Effector CD4-positive, alpha-beta T cell (primary cell): ENCODE results near the gene METTL16.

Source experiments
- DNase-seq: peaks from one replicate; pipeline ENCODE4 v3.0.0-alpha.2; 2020

The METTL16 gene

GRCh38 chr17:2379489-2380225 is 132.0 kb downstream of the METTL16 start:
- DNase-seq: no peak

- DNase-seq: no peak
These were observed 132.8 kb downstream of the METTL16 start for GRCh38 chr17:2378905-2379304.

DNA sequence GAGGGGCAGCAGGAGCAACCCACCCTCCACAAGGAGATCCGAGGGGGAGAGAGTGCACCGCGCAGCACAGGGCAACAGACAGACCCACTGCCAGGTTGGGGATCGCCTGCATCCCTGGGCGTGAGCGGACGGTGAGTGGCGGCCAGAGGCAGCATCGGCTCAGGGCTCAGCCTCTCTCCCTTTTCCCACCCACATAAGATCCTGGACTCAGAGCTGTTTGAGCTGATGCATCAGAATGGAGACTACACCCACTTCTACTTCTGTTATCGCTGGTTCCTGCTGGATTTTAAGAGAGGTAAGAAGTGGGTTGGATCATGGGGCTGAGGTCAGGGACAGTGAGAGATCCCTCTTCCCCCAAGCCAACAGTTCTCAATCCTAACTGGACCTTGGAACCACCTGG is 134.0 kb downstream of the METTL16 start:
- DNase-seq: no peak

DNA sequence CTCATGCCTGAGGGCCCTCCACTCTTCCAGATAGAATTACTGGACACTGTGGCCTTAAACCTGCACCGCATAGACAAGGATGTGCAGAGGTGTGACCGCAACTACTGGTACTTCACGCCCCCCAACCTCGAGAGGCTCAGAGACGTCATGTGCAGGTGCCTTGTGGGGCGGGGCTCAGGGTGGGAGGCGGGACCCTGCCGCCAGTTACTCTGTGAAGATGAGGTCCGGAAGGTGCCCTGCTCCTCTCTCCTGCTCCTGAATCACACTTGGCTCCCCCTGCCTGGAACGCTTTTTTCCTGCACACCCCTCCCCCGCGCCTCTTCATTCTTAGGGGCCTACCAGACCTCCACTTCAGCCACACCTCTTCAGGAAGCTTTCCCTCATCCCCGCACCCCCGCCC is 135.6 kb downstream of the METTL16 start:
- DNase-seq: no peak

GRCh38 chr17:2375406-2375805 is 136.3 kb downstream of the METTL16 start:
- DNase-seq: no peak

- DNase-seq: no peak
These were observed 137.0 kb downstream of the METTL16 start for GRCh38 chr17:2374549-2375285.

DNA sequence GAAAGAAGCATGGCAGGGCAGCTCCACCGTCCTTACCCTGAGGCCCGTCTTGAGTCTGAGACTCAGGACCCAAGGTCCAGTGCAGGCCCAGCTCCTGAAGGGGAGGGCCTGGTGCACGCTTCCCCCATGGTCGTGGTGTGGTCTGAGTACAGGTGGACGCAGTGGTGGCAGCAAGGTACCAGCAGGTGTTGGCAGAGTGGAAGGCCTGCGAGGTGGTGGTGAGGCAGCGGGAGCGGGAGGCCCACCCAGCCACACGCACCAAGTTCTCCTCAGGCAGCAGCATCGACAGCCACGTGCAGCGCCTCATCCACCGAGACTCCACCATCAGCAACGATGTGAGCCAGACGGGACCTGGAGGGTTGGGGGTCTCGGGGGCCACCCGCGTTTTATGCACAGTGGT is 138.5 kb downstream of the METTL16 start:
- no peak for DNase-seq

DNA sequence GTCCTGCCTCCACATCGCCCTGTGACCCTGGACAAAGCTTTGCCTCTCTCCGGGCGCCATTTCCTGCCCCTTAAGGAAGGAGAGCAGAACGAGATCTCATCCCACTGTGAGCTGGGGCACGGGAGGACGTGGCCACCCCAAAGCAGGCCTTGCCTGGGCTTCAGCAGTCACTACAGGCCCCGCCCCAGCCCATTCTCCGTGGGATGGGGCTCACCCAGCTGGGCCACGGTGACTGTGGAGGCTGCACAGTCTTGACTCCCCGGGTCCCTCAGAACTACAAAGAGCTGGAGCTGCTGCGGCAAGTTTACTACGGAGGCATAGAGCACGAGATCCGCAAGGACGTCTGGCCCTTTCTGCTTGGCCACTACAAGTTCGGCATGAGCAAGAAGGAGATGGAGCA is 139.0 kb downstream of the METTL16 start:
- no peak for DNase-seq

- no peak for DNase-seq
These were observed 139.5 kb downstream of the METTL16 start for GRCh38 chr17:2372180-2372579.

DNA sequence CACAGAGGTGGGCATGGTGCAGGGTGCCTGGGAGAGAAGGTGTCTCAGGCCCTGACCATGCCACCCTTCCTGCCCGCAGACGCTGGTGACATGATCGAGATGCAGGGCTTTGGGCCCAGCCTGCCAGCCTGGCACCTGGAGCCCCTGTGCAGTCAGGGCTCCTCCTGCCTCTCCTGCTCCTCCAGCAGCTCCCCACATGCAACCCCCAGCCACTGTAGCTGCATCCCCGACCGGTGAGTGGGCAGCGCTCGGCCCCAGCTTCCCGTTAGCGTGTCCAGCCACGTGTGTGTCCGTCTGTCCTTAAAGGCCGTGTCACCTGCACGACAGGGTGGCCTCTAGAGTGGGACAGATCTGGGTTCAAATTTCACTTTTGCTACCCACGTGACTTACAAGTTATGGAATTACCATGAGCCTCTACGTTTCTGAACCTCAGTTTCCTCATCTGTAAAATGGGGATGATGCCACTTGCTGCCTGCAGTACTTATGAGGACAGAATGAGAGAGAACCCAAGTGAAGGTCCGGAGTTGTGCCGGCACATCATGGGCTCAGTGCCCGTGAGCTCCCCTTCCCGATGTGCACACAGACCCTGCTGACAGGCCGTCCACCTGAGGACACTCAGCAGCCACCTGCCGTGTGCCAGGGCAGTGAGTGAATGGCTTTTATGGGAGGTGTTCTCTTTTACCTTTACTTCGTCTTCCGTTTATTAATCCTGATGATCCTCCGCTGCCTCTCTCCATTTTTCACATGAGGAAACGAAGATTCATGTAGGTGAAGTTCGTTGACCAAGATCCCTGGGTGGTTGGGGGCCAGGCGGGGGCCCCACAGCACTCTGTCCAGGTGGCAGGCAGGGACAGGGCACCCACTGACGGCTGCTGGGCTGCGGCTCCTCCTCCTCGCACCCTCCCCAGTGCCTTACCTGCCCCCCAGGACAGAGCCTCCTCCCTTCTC is 140.2 kb downstream of the METTL16 start:
- DNase-seq: no peak

- no peak for DNase-seq
These were observed 141.5 kb downstream of the METTL16 start for GRCh38 chr17:2370211-2370589.

GRCh38 chr17:2369551-2370210 is 142.0 kb downstream of the METTL16 start:
- DNase-seq: no peak

- DNase-seq: no peak
These were observed 142.6 kb downstream of the METTL16 start for GRCh38 chr17:2369039-2369438.

DNA sequence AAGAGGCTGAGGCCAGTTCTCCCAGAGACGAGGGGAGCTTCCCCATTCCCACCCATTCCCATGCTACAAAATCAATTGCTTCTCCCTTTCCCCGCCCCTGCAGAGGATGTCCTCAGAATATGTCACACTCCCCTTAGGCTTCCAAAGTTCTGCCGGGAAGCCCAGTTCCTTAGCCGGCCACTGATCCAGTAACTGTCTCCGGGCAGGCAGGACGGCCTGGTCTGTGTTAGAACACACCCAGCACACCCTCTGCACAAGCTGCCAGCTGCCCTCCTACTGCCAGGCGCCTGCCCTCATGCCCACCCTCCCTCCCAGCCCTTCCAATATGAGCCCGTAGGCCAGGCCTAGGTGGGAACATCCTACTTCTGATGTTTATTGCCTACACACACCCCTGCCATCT is 143.3 kb downstream of the METTL16 start:
- no peak for DNase-seq

DNA sequence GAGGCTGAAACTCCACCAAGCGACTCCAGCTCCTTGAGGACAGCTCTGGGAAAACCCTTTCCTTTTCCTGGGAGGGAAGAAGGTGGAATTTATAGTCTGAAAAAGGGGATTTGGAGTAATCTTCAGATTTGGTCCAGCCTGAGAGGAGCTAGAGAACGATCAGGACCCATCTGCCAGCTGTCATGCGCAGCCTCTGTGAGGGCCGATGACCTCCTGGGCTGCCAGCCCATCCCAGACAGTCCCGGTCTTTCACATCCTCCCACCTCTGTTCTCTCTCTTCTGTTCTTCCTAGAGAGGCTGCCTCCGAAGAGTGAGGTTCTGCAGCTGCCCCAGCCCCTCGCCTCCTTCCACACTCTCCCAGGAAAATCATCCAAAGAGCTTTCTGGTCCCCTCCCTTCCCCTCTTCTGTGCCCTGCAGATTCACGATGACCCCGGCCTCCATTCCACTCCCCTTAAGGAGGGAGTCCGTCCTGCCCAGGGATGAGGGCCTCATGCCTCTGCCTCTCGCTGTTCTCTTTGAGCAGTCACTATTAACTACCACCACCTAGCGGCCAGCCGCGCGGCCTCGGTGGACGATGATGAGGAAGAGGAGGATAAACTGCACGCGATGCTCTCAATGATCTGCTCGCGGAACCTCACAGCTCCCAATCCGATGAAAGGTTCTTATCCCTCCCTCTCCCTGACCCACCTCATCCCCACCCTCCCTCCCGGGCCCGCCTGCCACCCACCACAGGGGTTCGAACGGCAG is 144.8 kb downstream of the METTL16 start:
- DNase-seq: no peak
